HG02763 (cell line): ENCODE results near the gene PLEKHG4.
A peak's percentile ranks its signal among the peaks of the same experiment; 100 is the strongest.

Source experiments
- ATAC-seq: cut with Tn5 transposase; IDR thresholded peaks from one replicate; pipeline ENCODE4 v1.9.1; 2021; ENCODE audit warnings: mild to moderate bottlenecking, moderate library complexity; ENCODE audit not compliant: unreplicated experiment

Gene PLEKHG4

GRCh38 chr16:67263201-67263600, 16.1 kb upstream of the PLEKHG4 start:
- ATAC-seq: no peak

DNA sequence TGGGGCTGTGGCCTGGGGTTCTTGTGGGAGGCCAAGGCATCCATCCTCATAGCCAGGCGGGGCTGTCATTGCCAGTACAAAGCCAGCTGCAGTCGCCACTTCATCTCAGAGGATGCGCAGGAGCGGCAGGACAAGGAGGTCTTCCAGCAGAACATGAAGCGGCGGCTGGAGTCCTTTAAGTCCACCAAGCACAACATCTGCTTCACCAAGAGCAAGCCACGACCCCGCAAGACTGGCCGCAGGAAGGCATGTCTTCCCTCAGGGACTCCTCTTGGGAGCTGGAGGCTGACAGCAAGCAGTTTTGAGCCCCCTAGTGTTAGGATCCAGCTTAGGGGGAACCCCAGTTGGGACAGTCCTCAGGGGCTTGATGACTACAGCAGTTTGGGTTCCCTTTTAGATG, 15.1 kb upstream of the PLEKHG4 start:
- no peak for ATAC-seq

DNA sequence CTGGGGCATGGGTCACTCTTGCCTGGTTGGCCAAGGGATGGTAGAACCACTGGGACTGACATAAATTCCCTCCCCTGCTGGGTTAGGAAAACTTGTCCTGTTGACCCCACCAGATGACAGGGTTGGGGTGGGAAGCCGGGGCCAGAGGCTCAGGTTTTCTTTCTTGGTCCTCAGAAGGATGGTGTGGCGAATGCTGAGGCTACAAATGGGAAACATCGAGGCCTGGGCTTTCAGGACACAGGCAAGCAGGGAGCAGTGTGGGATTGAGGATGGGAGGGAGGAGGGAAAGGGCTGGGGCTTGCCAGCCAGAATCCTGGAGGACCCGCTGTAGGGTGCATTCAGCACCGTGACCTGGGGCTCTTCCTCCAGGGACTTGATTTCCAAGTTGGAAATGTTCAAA, 14.5 kb upstream of the PLEKHG4 start:
- no peak for ATAC-seq

DNA sequence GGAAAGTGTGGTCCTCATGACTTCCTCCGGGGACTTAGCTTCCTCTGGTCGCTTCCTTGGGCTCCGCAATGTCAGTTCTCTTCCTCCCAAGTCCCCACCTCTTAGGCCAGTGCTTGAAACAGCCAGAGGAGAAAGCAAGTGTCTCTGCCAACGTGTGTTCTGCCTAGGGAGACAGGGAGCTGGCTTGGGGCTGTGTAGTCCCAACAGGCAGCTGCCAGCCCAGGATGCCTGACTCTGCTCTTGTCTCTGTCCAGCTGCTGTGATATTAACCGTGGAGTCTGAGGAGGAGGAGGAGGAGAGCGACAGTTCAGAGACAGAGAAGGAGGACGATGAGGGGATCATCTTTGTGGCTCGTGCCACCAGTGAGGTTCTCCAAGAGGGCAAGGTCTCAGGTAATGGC, 13.5 kb upstream of the PLEKHG4 start:
- no peak for ATAC-seq

GRCh38 chr16:67268136-67268579, 11.2 kb upstream of the PLEKHG4 start:
- ATAC-seq: no peak

- ATAC-seq: no peak
Measured at GRCh38 chr16:67269766-67270165, 9.6 kb upstream of the PLEKHG4 start.

GRCh38 chr16:67270931-67271338, 8.4 kb upstream of the PLEKHG4 start:
- no peak for ATAC-seq

DNA sequence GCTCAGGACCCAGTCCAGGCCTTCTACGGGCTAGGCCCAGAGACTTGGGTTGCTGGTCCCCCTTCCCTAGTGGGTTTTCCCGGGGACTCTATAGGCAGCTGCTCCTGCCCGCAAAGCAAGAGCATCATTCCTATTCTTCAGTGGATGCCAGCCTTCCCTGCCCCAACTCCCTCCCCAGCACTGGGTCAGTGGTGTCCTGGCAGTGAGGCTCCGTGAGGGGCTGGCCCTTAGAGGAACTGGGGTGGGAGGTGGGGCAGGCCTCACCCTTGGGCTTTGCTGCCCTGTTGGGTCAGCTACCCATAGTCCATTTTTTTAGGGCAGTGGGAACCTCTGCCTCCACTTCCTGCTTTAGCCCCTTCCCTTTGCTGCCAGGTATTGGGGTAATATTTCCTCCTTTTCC, 7.9 kb upstream of the PLEKHG4 start:
- ATAC-seq: no peak

DNA sequence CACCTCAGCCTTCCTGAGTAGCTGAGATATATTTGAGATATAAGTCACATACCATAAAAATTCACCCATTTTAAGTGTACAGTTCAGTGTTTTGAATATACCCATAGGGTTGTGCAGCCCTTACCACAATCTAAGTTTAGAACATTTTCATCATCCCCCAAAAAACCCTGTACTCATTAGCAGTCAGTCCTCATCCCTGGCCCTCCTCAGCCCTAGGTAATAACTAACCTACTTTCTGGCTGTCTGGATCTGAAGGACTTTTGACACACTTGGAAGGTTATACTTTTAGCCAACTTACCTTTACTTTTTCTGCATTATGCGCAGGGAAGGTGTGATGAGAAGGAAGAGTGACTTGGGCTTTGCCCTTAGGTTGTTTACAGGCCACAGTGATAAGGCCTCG, 4.0 kb upstream of the PLEKHG4 start:
- no peak for ATAC-seq

DNA sequence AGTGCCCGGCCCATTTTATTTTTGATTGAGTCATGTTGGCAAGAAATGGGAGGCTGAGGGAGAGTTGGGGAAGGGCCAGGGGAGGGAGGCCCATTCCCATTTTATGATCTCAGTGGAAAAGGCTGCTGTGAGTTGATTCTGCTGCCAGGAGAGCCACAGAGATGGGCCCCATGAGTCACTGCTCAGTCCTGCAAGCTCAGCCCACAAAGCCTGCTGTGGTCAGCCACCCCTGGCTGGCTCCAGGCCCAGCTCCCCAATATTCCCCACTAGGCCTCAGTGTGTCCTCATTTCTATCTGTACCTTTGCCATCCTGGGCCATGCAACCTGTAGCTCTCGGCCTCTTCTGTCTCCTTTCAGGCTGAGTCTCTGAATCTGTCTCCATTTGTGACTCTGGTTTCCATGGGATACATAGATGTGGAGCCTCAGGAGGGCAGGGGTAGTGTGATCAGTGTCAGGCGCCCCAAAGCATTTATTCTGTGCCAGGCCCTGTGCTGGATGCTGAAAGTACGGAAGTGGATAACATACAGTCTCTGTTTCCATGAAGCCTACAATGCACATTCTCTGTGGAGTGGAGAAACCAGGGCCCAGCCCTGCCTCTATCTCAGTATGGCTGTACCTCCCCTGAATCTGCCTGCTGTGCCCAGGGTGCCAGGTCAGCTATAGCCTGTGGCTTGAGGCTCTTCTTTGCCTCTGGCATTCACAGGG, 1.9 kb upstream of the PLEKHG4 start:
- ATAC-seq: no peak

DNA sequence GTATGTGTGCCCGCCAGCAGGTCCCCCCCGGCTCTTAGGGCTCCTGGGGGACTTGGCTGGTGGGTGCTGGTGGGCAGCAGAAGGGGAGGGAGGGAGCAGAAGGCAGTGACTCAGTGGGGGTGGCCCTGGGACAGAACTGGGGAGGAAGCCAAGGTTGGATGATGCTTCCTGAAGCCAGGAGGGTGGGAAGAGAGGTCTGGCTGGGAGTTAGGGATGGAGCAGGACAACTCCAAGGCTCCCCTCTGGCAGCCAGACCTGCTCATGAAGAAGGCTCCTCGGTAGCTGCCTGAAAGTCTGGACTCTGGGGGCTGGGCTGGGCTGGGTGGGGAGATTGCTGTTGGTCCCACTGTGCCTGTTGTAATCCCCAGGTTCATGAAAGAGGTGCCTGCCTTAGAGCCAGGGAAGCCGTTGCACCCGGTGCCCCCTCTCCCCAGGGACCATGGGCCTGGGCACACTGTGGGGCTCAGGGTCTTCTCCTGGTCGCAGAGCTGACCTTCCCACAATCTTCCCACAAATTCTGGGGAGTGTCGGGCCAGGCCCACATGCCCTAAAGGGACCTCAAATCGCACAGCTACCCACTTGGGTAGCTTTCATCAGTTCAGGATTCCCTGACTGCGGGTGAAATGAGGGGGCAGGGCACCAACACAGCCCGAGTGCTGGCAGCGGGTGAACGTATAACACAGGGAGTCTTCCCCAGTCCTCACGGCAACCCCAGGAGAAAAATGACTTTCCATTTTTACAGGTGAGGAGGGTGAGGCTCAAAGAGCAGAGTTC, 1.1 kb upstream of the PLEKHG4 start:
- ATAC-seq: no peak

DNA sequence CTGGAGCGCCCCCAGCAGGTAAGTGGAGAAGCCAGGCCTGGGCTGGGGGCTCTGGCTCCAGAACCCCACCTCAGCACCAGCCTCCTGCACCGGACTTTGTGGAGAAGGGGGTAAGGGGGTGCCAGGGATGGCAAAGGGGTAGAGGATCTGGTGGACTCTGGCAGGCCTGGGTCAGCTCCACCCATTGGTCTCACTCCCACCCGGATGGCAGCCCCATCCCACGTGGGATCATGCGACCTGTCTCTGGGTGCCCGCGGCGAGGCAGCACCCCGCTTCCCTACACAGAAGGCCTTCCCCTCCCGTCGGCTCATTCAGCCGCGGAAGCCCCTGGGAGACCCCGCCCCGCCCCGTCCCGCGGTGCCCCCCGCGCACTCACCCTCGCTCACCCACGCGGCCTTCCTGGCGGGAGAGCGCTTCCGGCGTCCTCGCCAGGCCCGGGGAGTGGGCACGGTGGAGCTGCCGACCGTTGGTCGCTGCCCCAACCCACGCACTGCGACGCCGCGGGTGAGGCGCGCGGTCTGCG, 498 bp upstream of the PLEKHG4 start:
- peak; percentile 27 for ATAC-seq

GRCh38 chr16:67280090-67281015, 1.0 kb downstream of the PLEKHG4 start:
- ATAC-seq: no peak

- no peak for ATAC-seq
Measured at GRCh38 chr16:67281536-67282446, 2.5 kb downstream of the PLEKHG4 start.

GRCh38 chr16:67282447-67282805, 3.1 kb downstream of the PLEKHG4 start:
- ATAC-seq: no peak

GRCh38 chr16:67283039-67283825, 3.9 kb downstream of the PLEKHG4 start:
- no peak for ATAC-seq

DNA sequence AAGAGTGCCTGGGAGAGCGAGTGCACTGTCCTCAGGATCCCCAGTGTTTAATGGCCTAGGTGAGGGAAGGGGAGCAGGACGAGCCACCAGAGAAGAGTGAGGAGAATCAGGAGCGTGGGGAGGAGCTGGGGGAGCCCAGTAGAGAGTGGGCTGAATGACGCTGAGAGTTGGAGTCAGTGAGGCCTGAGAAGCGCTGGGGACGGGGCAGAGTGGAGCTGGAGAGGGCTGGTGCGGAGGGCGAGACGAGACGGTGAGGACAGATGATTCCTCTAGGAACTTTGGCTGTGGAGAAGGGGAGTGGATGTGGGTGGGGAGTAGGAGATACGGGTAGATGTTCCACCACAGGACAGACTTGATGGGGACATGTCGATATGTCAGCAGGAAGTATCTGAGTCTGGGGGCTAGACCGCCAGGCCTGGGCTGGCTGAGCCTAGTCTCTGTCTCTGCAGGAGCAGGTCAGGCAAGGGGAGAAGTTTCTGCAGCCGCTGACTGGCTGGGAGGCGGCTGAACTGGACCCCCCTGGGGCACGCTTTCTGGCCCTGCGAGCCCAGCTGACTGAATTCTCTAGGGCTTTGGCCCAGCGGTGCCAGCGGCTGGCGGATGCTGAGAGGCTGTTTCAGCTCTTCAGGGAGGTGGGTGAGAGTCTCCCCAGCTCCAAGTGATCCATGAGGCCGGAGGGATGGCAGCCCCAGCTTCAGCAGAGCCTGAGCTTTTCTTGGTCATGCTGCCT, 4.7 kb downstream of the PLEKHG4 start:
- ATAC-seq: no peak

- ATAC-seq: no peak
Measured at GRCh38 chr16:67284699-67285646, 5.6 kb downstream of the PLEKHG4 start.
